ENCODE data around the gene LOXL1.

LOXL1 gene, protein sequence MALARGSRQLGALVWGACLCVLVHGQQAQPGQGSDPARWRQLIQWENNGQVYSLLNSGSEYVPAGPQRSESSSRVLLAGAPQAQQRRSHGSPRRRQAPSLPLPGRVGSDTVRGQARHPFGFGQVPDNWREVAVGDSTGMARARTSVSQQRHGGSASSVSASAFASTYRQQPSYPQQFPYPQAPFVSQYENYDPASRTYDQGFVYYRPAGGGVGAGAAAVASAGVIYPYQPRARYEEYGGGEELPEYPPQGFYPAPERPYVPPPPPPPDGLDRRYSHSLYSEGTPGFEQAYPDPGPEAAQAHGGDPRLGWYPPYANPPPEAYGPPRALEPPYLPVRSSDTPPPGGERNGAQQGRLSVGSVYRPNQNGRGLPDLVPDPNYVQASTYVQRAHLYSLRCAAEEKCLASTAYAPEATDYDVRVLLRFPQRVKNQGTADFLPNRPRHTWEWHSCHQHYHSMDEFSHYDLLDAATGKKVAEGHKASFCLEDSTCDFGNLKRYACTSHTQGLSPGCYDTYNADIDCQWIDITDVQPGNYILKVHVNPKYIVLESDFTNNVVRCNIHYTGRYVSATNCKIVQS

DNA sequence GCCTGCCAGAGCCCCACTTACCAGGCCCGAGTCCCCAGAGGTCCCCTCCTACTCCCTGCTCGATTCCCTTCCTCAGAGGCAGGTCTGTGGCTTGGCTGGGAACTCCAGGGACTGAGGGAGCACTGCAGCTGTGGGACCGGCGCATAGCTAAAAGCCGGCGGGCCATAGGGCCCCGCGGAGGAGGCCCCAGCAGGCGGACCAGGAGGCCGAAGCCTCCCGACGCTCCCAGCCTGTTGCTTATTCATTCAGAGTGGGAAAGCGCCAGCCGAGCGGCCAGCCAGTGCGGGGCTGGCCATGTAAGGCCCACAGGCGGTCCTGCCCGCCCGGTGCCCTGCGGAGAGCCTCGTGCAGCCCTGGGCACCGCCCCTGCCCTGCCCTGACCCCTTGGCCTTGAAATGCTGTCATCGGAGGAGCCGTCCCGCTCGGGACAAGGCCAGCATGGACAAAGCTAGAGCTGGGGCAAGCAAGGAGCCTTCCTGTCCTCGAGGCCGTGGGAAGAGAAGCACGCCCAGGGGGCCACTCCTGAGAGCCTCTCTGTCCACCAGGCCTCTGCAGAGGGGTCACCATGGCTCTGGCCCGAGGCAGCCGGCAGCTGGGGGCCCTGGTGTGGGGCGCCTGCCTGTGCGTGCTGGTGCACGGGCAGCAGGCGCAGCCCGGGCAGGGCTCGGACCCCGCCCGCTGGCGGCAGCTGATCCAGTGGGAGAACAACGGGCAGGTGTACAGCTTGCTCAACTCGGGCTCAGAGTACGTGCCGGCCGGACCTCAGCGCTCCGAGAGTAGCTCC is at the start of gene LOXL1:
LOXL1 (plus strand) TSS at position 244 of the 784 bp plus-strand sequence; CDS start at position 566, 322 bp downstream.
- DNase-seq (ENCODE audit: low spot score), result peak; percentile 88

DNA sequence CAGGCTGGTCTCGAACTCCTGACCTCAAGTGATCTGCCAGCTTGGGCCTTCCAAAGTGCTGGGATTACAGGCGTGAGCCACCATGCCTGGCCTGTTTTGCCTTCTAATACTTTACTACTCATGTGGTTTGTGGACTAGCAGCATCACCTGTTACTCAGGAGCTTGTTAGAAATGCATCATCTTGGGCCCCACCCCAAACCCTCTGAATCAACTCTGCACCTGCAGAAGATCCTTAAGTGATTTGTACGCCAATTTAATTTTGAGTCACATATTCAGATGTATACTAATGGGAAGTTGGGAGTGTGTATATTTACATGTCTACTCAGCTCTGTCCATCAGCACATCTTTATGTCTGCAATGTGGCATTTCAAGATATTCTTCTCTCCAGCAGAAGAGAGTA is 46.8 kb upstream of the LOXL1 start:
- no peak for DNase-seq (ENCODE audit: low spot score)

DNA sequence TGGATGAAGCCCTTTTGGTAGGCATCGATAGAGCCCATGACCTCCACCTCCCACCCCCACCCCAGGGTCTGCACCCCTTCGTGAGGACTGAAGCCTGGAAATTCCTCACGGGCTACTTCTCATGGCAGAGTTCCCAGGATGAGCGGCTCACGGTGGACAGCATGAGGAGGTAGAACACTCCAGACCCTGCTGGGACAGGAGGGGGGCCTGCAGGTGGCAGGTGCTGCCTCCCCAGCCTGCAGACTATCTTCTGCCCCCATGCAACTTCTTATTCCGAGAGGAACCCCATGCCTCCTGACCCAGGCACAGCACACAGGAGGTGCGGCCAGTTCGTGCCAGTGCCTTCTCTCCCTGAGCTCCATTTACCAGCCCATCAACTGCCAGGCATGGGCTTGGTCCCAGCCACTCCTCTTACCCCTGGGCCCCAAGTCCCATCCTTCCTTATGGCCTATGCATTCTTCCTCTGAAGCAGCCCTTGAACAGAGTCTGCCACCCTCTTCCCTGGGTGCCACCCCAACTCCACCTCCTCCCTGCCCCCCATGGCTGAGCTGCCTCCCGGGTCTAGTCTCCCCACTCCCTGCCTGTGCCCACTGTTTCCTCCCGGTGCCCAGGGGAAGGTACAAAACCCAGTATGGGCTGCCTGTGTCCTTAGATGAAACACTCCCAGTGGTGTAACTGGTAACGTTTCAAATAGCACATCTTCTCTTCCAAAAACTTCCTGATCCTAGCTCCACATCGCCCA is 44.5 kb upstream of the LOXL1 start:
- no peak for DNase-seq (ENCODE audit: low spot score)

DNA sequence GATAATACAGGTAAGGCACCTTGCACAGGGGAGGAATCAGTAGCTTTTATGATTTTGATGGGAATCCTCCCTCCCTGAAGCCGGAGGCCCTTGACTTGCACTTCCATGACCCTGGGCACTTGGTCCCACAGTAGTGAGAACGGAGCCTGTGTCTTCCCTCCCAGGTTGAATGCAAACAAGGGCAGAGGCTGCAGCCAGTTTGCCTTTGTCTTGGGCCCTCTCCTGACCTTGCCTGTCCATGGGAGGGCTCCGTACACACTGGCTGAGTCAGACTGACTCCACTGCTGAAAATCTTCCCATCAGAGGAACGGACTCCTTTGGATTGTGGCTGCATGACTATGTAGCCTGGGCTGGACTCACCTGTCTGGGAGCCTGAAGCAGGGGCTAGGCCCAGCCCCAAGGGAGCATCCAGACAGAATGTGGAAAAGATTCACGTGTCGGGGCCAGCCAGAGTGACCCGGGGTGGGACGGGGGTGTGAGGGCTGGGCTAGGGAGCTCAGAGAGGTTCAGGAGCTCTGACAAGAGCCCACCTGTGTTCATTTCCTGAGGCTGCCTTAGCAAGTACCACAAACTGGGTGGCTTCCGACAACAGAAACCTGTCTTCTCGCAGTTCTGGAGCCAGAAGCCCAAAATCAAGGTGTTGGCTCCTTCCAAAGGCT is 43.4 kb upstream of the LOXL1 start:
- DNase-seq (ENCODE audit: low spot score), result no peak

DNA sequence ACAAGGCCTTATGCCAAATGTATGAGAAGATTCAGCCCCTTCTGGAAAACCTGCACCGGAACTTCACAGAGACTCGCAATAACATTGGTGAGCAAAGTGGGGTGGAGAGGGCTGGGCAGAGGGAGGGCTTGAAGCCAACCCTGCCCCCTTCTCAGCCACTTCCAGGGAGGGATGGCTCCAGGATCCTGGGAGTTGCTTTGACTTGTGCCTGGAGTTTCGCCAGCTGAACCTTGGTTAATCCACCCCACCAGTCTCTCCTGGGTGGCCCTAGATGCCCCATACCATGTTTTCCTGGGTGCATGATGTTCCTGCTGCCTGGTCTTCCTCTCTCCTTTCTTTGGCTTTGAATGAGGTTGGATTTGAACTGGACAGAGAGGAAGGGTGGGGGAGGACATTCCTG is 42.1 kb upstream of the LOXL1 start:
- DNase-seq (ENCODE audit: low spot score), result no peak

DNA sequence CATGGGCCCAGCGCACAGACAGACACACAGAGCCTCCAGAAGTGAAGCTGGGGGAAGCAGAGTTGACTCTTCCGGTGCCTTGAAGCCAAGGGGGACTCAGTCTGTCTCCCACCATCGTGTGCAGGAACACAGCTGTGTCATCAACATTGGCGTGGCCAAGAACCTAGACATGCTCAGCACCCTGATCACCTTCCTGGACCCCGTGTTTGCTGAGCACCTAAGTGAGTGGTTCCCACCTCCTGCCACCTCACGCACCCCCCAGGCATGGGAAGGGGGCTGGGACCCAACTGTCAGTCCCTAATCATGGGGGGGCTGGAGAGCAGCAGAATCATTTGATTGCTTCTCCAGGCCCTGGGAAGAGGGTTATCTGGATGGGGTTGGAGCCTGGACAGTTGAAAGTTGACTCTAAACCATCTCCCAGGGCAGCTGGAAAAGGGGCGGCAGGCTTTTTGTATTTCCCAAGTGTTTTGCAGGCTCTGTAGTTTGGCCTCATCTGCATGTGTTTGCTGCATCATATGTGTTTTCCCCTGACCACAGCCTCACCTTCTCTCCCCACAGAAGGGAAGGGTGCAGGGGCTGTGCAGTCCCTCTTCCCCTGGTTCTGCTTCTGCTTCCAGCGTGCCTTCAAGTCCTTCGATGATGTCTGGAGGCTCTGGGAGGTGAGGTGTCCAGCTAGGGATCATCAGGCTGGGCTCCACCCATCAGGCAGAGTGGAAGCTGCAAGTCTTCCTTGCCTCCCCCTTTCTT is 40.1 kb upstream of the LOXL1 start:
- no peak for DNase-seq (ENCODE audit: low spot score)

DNA sequence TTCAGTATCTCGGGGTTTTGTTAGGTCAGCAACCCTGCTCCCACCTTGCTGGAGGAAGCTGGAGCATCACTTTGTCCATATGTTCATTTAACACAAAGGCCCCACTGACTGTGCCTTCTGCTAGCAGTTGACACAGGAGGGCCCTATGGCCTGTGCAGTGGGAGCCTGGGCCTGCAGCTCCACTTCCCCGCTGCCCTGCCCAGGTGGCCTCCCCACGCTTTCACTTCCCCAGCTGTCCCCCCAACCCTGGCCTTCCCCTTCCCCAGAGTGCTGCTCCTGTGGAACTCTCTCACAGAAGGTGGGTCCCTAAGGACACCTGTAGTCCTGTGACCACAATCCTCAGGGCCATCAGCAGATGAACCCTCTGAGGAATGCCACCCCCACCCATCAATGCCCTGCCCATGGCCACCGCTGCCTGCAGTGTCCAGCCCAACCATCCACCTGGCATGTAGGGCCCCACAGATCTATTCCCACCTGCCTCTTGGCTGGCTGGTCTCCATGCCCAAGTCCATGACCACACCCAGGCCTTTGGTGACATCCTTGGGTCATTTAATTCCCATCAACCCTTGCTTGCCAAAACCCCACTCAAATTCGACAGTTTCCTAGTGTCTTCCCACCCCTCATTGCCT is 39.4 kb upstream of the LOXL1 start:
- DNase-seq (ENCODE audit: low spot score), result no peak

DNA sequence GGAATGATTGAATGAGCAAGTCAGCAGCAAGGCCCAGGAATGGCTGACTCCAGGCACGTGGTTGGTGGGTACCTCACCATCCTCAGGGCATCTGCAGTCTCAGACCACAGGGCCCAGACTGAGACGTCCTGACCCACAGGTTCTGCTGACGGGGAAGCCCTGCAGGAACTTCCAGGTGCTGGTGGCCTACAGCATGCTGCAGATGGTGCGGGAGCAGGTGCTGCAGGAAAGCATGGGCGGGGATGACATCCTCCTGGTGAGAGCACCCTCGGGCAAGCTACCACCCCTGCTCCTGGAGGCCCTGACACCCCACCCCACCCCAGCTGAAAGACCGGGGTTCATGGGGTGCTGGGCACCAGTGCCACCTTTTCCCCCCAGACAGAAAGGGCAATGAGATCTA is 38.8 kb upstream of the LOXL1 start:
- no peak for DNase-seq (ENCODE audit: low spot score)

DNA sequence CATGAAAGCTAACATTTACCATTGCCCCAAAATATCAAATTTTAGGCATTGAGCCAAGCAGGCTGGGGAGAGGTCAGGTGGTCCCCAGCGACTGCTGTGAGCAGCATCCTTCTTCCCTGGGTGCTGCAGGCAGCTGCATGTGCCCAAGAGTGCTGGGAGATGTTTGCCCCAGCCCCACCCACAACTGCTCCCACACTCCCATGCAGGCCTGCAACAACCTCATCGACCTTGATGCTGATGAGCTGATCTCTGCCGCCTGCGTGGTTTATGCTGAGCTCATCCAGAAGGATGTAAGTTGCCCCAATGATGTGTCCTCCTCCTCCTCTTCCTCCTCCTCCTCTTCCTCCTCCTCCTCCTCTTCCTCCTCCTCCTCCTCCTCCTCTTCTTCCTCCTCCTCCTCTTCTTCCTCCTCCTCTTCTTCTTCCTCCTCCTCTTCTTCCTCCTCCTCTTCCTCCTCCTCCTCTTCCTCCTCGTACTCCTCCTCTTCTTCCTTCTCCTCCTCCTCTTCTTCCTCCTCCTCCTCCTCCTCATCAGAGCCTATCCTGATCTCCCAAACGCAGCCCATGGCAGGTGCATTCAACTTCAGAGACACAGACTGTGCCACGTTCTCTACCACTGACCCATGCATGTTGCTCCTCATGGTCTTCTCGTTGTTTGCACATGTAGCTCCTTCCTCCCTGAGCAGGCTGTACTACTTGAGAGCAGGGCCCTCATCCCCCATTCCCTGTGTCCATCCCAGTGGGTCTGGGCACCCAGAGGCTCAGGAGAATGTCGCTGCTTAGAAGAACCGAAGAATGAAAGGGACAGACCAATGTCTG is 37.8 kb upstream of the LOXL1 start:
- no peak for DNase-seq (ENCODE audit: low spot score)

DNA sequence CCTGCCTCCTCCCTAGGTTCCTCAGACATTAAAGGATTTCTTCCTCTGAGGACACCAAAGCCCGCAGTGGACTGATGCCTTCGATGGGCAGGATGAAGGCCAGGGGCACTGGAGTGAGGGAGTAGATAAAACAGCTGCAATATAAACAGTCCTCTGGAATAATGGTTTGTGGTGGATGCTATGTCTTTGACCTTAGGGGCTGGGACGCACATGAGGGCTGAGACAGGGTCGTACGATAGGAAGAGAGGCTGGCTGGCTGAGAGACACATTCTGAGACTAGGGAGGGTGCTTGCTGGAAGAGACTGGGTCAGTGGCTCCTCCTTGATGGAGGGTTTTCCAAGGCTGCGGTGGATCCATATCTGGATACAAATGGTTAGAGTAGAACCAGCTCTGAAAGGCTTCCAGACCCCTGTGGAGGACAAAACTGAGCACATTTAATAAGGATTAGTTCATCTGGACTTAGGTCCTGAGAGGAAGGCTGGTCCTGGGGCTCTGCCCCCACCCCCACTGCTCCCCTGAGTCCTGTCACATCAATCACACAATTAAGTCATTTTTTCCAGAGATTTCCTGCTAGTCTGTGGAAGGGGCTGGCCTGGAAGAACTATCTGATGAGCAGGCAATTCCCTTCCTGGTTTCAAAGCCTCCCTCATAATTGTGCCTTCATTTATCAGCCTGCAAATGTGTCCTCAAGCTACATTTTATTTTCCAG is 37.1 kb upstream of the LOXL1 start:
- DNase-seq (ENCODE audit: low spot score), result no peak

DNA sequence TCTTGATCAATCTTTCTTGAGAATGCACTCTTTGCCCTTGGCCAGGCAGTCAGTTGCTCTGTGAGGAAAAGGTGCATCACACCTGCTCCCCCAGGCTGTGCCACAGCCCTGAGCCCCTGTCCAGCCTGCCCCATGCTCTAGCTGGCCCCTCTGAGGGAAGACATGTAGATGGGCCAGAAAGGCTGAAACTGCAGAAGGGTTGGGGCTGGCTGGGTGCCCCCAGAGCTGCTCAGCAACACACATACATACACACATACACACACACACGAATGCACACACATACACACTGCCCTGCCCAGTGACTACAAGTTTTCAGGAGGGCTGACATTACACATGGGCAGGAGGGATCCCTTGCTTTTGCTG is 36.5 kb upstream of the LOXL1 start:
- DNase-seq (ENCODE audit: low spot score), result no peak

DNA sequence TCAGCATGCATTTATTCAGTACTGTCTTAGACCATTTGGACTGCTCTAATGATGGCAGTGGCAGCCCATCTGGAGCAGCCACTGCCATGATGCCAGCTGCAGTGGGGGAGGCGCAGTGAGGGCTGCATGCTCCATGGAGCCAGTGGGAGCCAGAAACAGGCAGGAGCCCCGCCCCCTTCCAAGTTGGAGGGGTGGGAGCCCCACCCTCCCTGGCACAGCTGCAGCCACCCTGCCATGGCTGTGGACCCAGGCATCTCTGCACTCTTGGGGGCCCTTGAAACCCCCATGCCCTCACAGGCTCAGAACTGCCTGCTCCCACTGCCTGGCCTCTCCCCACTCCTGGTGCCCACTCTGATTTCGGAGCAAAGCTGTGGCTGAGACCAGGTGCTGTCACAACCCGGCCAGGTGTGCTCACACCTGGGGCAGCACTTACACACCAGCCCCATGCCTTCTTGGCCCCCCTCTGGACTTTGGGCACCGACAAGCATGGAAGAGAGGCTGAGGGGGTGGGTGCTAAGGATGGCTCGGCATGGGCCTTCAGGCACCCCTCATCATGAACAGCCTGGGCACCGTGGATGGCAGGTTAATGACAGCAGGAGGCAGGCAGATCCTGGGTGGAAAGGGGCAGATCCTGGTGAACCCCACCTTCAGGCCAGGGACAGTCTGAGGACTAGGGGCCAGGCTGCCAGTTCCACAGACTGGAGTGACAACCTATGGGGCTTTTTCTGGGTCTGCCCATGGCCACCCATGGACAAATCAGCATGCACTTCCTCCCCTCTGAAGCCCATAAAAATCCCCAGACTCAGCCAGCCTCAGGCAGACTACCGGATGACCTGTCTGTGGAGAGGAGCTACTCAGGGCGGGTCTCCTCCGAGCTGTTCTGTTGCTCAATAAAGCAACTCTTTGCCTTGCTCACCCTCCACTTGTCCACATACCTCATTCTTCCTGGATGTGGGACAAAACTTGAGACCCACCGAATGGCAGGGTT is 34.6 kb upstream of the LOXL1 start:
- no peak for DNase-seq (ENCODE audit: low spot score)

DNA sequence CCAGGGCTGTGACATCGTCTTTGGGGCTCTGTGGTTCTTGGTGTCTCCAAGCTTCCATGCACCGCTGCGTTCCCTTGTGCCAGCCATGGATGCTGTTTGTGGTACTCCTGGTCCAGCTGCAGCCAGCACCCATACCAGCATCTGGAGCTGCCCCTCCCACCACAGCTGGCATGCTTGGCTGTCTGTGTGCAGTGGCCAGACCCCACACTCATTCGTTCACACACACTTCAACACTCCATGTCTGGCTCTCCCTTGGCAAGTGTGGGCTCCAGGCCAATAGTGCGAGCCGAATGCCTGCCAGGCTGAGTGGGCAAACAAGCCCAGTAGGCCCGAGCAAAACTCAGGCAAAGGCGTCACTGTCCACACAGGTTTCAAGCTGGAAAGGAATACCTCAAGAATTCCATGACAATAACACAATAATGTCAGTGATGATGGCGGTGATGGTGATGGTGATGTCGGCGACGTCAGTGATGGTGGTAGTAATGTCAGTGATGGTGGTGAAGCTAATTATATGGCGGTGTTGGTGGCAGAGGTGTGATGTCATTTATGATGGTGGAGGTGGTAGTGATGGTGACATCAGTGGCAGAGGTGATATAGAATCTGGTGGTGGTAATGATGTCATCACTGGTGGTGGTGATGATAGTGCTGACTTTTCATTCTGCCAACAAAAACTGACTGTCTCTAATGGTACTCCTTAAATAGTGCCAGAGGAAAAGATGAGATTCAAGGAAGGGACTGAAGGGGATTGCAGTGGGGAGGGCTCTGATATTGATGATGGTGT is 33.6 kb upstream of the LOXL1 start:
- no peak for DNase-seq (ENCODE audit: low spot score)

DNA sequence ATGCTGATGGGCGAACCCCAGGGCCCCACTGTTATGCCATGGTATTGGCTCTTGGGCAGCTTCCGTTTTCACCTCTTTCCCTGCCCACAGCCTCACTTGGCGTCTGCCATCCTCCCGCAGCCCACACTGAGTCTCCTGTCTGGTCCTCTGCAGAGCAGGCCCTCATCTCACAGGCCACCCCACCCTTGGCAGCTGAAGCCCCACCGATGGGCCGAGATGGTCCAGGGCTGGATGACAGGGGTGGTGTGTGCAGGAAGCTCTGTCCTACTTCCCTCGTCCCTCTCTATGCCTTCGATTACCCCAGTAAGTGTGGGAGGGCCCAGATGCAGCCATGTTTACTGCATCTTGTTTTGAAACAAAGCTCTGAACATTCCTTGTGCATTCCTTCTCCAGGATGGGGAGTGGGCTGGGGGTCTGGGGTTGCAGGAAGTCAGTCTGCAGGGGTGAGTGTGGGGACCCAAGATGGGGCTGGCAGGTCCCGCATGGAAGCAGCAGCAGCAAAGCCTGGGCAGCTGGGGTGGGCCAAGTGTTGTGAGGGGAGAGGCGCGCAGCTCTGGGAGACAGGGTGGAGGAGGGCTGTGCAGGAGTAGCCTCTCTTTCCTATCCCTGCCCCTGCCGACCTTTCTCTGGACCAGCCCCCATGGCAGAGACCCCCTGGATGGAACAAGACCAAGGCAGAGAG is 32.0 kb upstream of the LOXL1 start:
- no peak for DNase-seq (ENCODE audit: low spot score)

DNA sequence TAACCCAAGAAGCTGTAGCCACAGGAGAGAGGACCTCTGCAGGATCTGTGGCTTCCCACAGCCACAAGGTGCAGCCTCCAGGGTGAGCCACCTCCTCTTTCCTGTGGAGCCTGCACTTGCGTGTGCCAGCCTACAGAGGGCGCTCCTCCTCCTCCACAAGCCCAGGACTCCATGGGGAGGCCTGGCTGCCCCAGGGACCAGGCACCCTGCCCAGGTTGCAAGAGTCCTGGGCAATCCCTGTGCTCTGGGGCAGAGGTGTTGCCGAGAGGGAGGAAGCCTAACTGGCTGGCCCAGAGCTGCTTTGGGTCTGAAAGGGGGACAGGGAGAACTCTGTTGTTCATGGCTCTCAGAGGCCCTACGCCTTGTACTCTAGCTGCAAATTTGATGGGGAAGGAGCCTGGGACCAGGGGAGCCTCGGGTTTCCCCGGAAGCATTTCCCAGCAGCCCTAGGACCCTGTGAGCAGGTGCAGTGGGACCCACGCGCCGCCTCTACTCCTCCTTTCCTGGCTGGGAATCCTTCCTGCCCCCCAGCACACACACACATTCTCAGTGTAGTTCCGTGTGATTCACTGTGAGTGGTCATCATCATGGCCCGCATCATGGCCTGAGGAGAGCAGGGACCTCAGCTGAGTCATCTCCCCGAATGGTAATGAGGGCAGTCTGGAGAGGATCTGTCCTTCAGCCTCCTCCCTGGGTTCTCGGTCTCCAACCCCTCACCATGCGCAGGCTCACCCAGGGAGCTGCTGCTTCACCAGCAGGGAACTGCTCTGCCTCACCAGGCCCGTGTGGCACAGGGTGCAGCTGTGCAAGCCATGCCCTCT is 28.6 kb upstream of the LOXL1 start:
- peak; percentile 96 for DNase-seq (ENCODE audit: low spot score)
